Measurements from ENCODE around the gene LPP.

The LPP gene

GRCh38 chr3:188747489-188747888 lies 593.5 kb downstream of the LPP start:
- in situ Hi-C loops (cut with HindIII; ENCODE audit: low sequenced_read_pairs): no loop called here
- no peak overlapping the region for H3K4me3 ChIP-seq (ENCODE audit: low read depth, low read length)
- no peak for DNase-seq (ENCODE audit: low read depth)
- no peak for TF ChIP-seq CTCF (IDR thresholded peaks at IDR 0.05; ENCODE audit: low read depth, low read length, missing control alignments)

GRCh38 chr3:188749010-188749617 lies 595.2 kb downstream of the LPP start:
- H3K4me3 ChIP-seq (ENCODE audit: low read depth, low read length): no peak overlapping the region
- peak; percentile 44 for TF ChIP-seq CTCF (IDR thresholded peaks at IDR 0.05; ENCODE audit: low read depth, low read length, missing control alignments)
- no peak for DNase-seq (ENCODE audit: low read depth)
- in situ Hi-C loops (cut with HindIII; ENCODE audit: low sequenced_read_pairs): no loop called here

GRCh38 chr3:188749830-188750229 lies 595.9 kb downstream of the LPP start:
- no peak for DNase-seq (ENCODE audit: low read depth)
- in situ Hi-C loops (cut with HindIII; ENCODE audit: low sequenced_read_pairs): no loop called here

GRCh38 chr3:188750617-188751016 lies 596.7 kb downstream of the LPP start:
- no peak for TF ChIP-seq CTCF (IDR thresholded peaks at IDR 0.05; ENCODE audit: low read depth, low read length, missing control alignments)
- in situ Hi-C loops (cut with HindIII; ENCODE audit: low sequenced_read_pairs): no loop called here
- H3K4me3 ChIP-seq (ENCODE audit: low read depth, low read length): no peak overlapping the region
- no peak for DNase-seq (ENCODE audit: low read depth)

More at GRCh38 chr3:188749830-188750229, 595.9 kb downstream of the LPP start:
- no peak for TF ChIP-seq CTCF (IDR thresholded peaks at IDR 0.05; ENCODE audit: low read depth, low read length, missing control alignments)
- no peak overlapping the region for H3K4me3 ChIP-seq (ENCODE audit: low read depth, low read length)

- no peak for TF ChIP-seq CTCF (IDR thresholded peaks at IDR 0.05; ENCODE audit: low read depth, low read length, missing control alignments)
- in situ Hi-C loops (cut with HindIII; ENCODE audit: low sequenced_read_pairs): no loop called here
- no peak for DNase-seq (ENCODE audit: low read depth)
- no peak overlapping the region for H3K4me3 ChIP-seq (ENCODE audit: low read depth, low read length)
Observed at GRCh38 chr3:188752850-188753249, 598.9 kb downstream of the LPP start.

GRCh38 chr3:188754267-188754666 lies 600.3 kb downstream of the LPP start:
- no peak for TF ChIP-seq CTCF (IDR thresholded peaks at IDR 0.05; ENCODE audit: low read depth, low read length, missing control alignments)
- DNase-seq (ENCODE audit: low read depth): no peak
- in situ Hi-C loops (cut with HindIII; ENCODE audit: low sequenced_read_pairs): no loop called here
- no peak overlapping the region for H3K4me3 ChIP-seq (ENCODE audit: low read depth, low read length)
